Subcutaneous adipose tissue (tissue), 4 donors: ENCODE data around the gene LTA4H. TPM values are rescaled to one million over a fixed set of nuclear protein-coding genes. Genes with fewer than 3 reads are reported as not detected.

Source experiments
- CTCF ChIP-seq: fragments of 450-650 bp; IDR thresholded peaks from one replicate; pipeline ENCODE4 v1.5.1; 2016; ENCODE audit warnings: low read depth, mild to moderate bottlenecking, control low read depth, antibody characterized with exemption, moderate library complexity
- total RNA-seq, 4 donors: library from RNA; depleted of rRNA; stranded (reverse); fragments of >200 nt; gene quantifications; one replicate each; pipeline ENCODE4 v1.1.0, GENCODE V29; 2016

The LTA4H gene
- total RNA-seq, 4 donors from 2014 or later = 43.3 to 156 (median 57.0) TPM

GRCh38 chr12:96028538-96028937 is 6.8 kb downstream of the LTA4H start:
- TF ChIP-seq CTCF = no peak

- TF ChIP-seq CTCF = no peak
Measured at GRCh38 chr12:96026331-96026730, 9.1 kb downstream of the LTA4H start.

- no peak for TF ChIP-seq CTCF
Measured at GRCh38 chr12:96025518-96025917, 9.9 kb downstream of the LTA4H start.

- no peak for TF ChIP-seq CTCF
Measured at GRCh38 chr12:96020314-96021003, 14.9 kb downstream of the LTA4H start.

- no peak for TF ChIP-seq CTCF
Measured at GRCh38 chr12:96015672-96016071, 19.7 kb downstream of the LTA4H start.

GRCh38 chr12:96014943-96015599 is 20.3 kb downstream of the LTA4H start:
- no peak for TF ChIP-seq CTCF

- no peak for TF ChIP-seq CTCF
Measured at GRCh38 chr12:96007729-96008128, 27.7 kb downstream of the LTA4H start.
